Daoy (cell line): ENCODE results near the gene ADH1C. TPM values are rescaled to one million over a fixed set of nuclear protein-coding genes. Genes with fewer than 3 reads are reported as not detected.

Source experiments
- DNase-seq: peaks from one replicate; pipeline ENCODE4 v3.0.0-alpha.2; 2015; ENCODE audit warnings: low read depth
- total RNA-seq: library from RNA; depleted of rRNA; stranded (reverse); fragments of >200 nt; shearing (Covaris generic); gene quantifications from 2 replicates; pipeline ENCODE4 v1.2.3, GENCODE V29; 2014; rRNA removed

The ADH1C gene
- total RNA-seq, 1 experiment from 2014 or later, result not detected

GRCh38 chr4:99305638-99306400 lies 46.7 kb downstream of the ADH1C start:
- DNase-seq, result no peak

GRCh38 chr4:99301376-99302164 lies 51.0 kb downstream of the ADH1C start:
- DNase-seq, result no peak

DNA sequence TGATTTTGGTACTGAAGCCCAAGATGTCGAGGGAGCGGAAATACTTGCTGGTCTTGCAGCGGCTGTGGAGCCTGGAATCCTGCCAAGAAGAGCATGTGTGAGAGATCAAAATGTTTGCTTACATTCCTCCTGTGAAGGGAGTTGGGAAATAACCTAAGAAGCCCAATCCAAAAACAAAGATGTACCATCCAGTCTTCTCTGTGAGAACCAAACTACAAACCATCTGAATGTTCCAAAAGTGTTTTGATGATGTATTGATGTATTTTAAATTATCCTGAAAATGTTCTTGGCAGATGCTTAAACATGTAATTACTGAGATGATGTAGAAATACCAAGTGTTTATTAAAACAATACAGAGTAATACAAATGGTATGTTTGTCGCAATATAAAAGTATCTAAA lies 51.6 kb downstream of the ADH1C start:
- peak; percentile 5 for DNase-seq

DNA sequence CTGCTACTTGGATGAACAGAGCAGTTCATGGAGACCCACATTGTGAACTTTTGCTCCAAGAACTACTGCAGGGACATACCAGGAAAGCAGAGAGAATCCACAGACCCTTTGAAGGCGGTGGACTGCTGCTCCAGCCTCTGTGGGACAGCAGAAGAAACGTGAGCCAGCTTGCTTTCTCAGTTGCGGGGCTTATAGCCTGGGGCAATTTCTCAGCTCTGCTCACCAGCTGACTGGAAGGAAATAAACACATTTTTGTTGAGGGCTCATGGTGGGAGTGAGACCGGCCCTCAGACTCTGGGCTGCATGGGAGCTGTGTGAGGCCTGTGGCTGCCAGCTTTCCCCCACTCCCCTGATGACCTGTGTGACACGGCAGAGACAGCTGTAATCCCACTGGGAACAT lies 59.2 kb downstream of the ADH1C start:
- DNase-seq, result no peak

GRCh38 chr4:99290848-99291786 lies 61.4 kb downstream of the ADH1C start, which contains the start of gene ADH1A:
TSS of gene ADH1A (minus strand) at chr4:99290985. CDS start at chr4:99290914, 71 bp downstream.
- DNase-seq, result no peak

Other genes starting within 250 kb of the ADH1C start
- gene ADH4, start 208.4 kb downstream of the ADH1C start, total RNA-seq, result not detected in 2 replicates
- not detected in 2 replicates for gene ADH6, start 133.5 kb downstream of the ADH1C start, total RNA-seq
- not detected in 2 replicates for gene ADH1A, start 61.8 kb downstream of the ADH1C start, total RNA-seq
- gene ADH1B, start 31.3 kb downstream of the ADH1C start, total RNA-seq, result not detected in 2 replicates
- not detected in 2 replicates for gene ADH7, start 82.6 kb upstream of the ADH1C start, total RNA-seq
- gene C4orf17, start 158.3 kb upstream of the ADH1C start, total RNA-seq, result not detected in 2 replicates
- gene TRMT10A, start 211.3 kb upstream of the ADH1C start, total RNA-seq, result 3.7 and 5.6 TPM in 2 replicates
- 0.15 and 1.0 TPM in 2 replicates for gene MTTP, start 222.1 kb upstream of the ADH1C start, total RNA-seq